ENCODE measurements around the gene AFAP1L2. TPM values are rescaled to one million over a fixed set of nuclear protein-coding genes. Genes with fewer than 3 reads are reported as not detected.

Gene AFAP1L2
- total RNA-seq, 2 donors from 2014 or later: 5.8 to 6.3 TPM

GRCh38 chr10:114320249-114321116 lies 83.8 kb downstream of the AFAP1L2 start:
- no peak overlapping the region for H3K4me3 ChIP-seq
- no peaks in the 10 kb centered on the region for H3K36me3 ChIP-seq
- H3K27me3 ChIP-seq: no peaks in the 10 kb centered on the region
- no peak for TF ChIP-seq CTCF (IDR thresholded peaks at IDR 0.05)
- H3K4me1 ChIP-seq: peaks cover 0 to 14% of the 10 kb centered on the region in 2 donors
- no peaks in the 10 kb centered on the region for H3K9me3 ChIP-seq
- H3K27ac ChIP-seq: no peak overlapping the region
- DNase-seq (ENCODE audit: low spot score): no peak

- H3K9me3 ChIP-seq: no peaks in the 10 kb centered on the region
- no peak for DNase-seq (ENCODE audit: low spot score)
- H3K4me3 ChIP-seq: no peak overlapping the region
- no peak overlapping the region for H3K27ac ChIP-seq
- no peaks in the 10 kb centered on the region for H3K27me3 ChIP-seq
- TF ChIP-seq CTCF (IDR thresholded peaks at IDR 0.05): no peak
- H3K4me1 ChIP-seq: peaks cover 0 to 14% of the 10 kb centered on the region in 2 donors
- no peaks in the 10 kb centered on the region for H3K36me3 ChIP-seq
These were observed 84.7 kb downstream of the AFAP1L2 start for GRCh38 chr10:114319406-114320248.

GRCh38 chr10:114316744-114317143 lies 87.6 kb downstream of the AFAP1L2 start:
- H3K9me3 ChIP-seq: no peaks in the 10 kb centered on the region
- H3K36me3 ChIP-seq: no peaks in the 10 kb centered on the region
- H3K27me3 ChIP-seq: no peaks in the 10 kb centered on the region
- H3K4me3 ChIP-seq: no peak overlapping the region
- no peak for DNase-seq (ENCODE audit: low spot score)
- no peak for TF ChIP-seq CTCF (IDR thresholded peaks at IDR 0.05)
- H3K4me1 ChIP-seq: peaks cover 0 to 4% of the 10 kb centered on the region in 2 donors
- H3K27ac ChIP-seq: no peak overlapping the region

GRCh38 chr10:114315566-114316420 lies 88.5 kb downstream of the AFAP1L2 start:
- no peak overlapping the region for H3K4me3 ChIP-seq
- H3K36me3 ChIP-seq: no peaks in the 10 kb centered on the region
- DNase-seq (ENCODE audit: low spot score): no peak
- peaks cover 0 to 3% of the 10 kb centered on the region in 2 donors for H3K4me1 ChIP-seq
- H3K27ac ChIP-seq: no peak overlapping the region
- TF ChIP-seq CTCF (IDR thresholded peaks at IDR 0.05): no peak
- no peaks in the 10 kb centered on the region for H3K9me3 ChIP-seq
- H3K27me3 ChIP-seq: no peaks in the 10 kb centered on the region

- Histone ChIP-seq H3K4me1 (peaks cover 0 to 2% of the 10 kb centered on the region in 2 donors), H3K27ac (no peak overlapping the region), H3K36me3 (no peaks in the 10 kb centered on the region), H3K9me3 (no peaks in the 10 kb centered on the region), H3K4me3 (no peak overlapping the region), H3K27me3 (no peaks in the 10 kb centered on the region)
- TF ChIP-seq CTCF (IDR thresholded peaks at IDR 0.05): no peak
- no peak for DNase-seq (ENCODE audit: low spot score)
These were observed 90.4 kb downstream of the AFAP1L2 start for GRCh38 chr10:114313866-114314265.

Data from right atrium auricular region (tissue), 2 donors.